ENCODE results near the gene GPC4. TPM values are rescaled to one million over a fixed set of nuclear protein-coding genes. Genes with fewer than 3 reads are reported as not detected.
"Not testable (repeated sequence)": the region's sequence is repeated elsewhere in the genome, so short reads cannot be mapped to it uniquely, and the experiment has no call there.

GPC4 gene
- total RNA-seq, 1 donor from 2014 or later = not detected

- no peaks in the 10 kb centered on the region for H3K36me3 Mint-ChIP-seq (ENCODE audit: low read depth)
- no peak overlapping the region for H3K4me3 Mint-ChIP-seq
- DNase-seq (ENCODE audit: low spot score) = no peak
- H3K4me1 Mint-ChIP-seq (ENCODE audit: low read depth) = no peaks in the 10 kb centered on the region
- no peaks in the 10 kb centered on the region for H3K27me3 Mint-ChIP-seq (ENCODE audit: insufficient read depth)
- H3K9me3 Mint-ChIP-seq = no peaks in the 10 kb centered on the region
- intact Hi-C loops (cut with micrococcal nuclease) = no loop called here
- no peak overlapping the region for H3K27ac Mint-ChIP-seq
Measured at GRCh38 chrX:133306316-133306715, 109.0 kb downstream of the GPC4 start.

- Mint-ChIP-seq H3K4me1 (ENCODE audit: low read depth) (no peaks in the 10 kb centered on the region), H3K4me3 (no peak overlapping the region), H3K27ac (no peak overlapping the region), H3K27me3 (ENCODE audit: insufficient read depth) (no peaks in the 10 kb centered on the region), H3K36me3 (ENCODE audit: low read depth) (no peaks in the 10 kb centered on the region), H3K9me3 (no peaks in the 10 kb centered on the region)
- no peak for DNase-seq (ENCODE audit: low spot score)
- intact Hi-C loops (cut with micrococcal nuclease) = no loop called here
Measured at GRCh38 chrX:133305348-133305747, 109.9 kb downstream of the GPC4 start.

GRCh38 chrX:133302775-133303445 is 112.4 kb downstream of the GPC4 start:
- H3K4me3 Mint-ChIP-seq = no peak overlapping the region
- H3K27ac Mint-ChIP-seq = no peak overlapping the region
- no peaks in the 10 kb centered on the region for H3K4me1 Mint-ChIP-seq (ENCODE audit: low read depth)
- H3K36me3 Mint-ChIP-seq (ENCODE audit: low read depth) = no peaks in the 10 kb centered on the region
- H3K9me3 Mint-ChIP-seq = no peaks in the 10 kb centered on the region
- DNase-seq (ENCODE audit: low spot score) = no peak
- intact Hi-C loops (cut with micrococcal nuclease) = no loop called here
- H3K27me3 Mint-ChIP-seq (ENCODE audit: insufficient read depth) = no peaks in the 10 kb centered on the region

- no peak for DNase-seq (ENCODE audit: low spot score)
- H3K27me3 Mint-ChIP-seq (ENCODE audit: insufficient read depth) = no peaks in the 10 kb centered on the region
- no peak overlapping the region for H3K27ac Mint-ChIP-seq
- no peaks in the 10 kb centered on the region for H3K36me3 Mint-ChIP-seq (ENCODE audit: low read depth)
- no peaks in the 10 kb centered on the region for H3K9me3 Mint-ChIP-seq
- H3K4me3 Mint-ChIP-seq = no peak overlapping the region
- H3K4me1 Mint-ChIP-seq (ENCODE audit: low read depth) = no peaks in the 10 kb centered on the region
- intact Hi-C loops (cut with micrococcal nuclease) = no loop called here
Measured at GRCh38 chrX:133300591-133300990, 114.7 kb downstream of the GPC4 start.

- Mint-ChIP-seq H3K4me3 (no peak overlapping the region), H3K27me3 (ENCODE audit: insufficient read depth) (no peaks in the 10 kb centered on the region)
- intact Hi-C loops (cut with micrococcal nuclease) = no loop called here
Measured at GRCh38 chrX:133297284-133297683, 118.0 kb downstream of the GPC4 start.

GRCh38 chrX:133294126-133294525 is 121.2 kb downstream of the GPC4 start:
- DNase-seq (ENCODE audit: low spot score) = no peak
- Mint-ChIP-seq H3K9me3 (no peaks in the 10 kb centered on the region), H3K4me3 (no peak overlapping the region), H3K4me1 (ENCODE audit: low read depth) (no peaks in the 10 kb centered on the region), H3K27me3 (ENCODE audit: insufficient read depth) (no peaks in the 10 kb centered on the region), H3K36me3 (ENCODE audit: low read depth) (no peaks in the 10 kb centered on the region), H3K27ac (no peak overlapping the region)
- intact Hi-C loops (cut with micrococcal nuclease) = no loop called here

More at GRCh38 chrX:133297284-133297683, 118.0 kb downstream of the GPC4 start:
- Mint-ChIP-seq H3K4me1 (ENCODE audit: low read depth) (no peaks in the 10 kb centered on the region), H3K36me3 (ENCODE audit: low read depth) (no peaks in the 10 kb centered on the region), H3K27ac (no peak overlapping the region), H3K9me3 (no peaks in the 10 kb centered on the region)
- DNase-seq (ENCODE audit: low spot score) = no peak

GRCh38 chrX:133290076-133290475 is 125.2 kb downstream of the GPC4 start:
- intact Hi-C loops (cut with micrococcal nuclease) = no loop called here
- no peak overlapping the region for H3K27ac Mint-ChIP-seq
- no peaks in the 10 kb centered on the region for H3K4me1 Mint-ChIP-seq (ENCODE audit: low read depth)
- H3K9me3 Mint-ChIP-seq = no peaks in the 10 kb centered on the region
- DNase-seq (ENCODE audit: low spot score) = no peak
- no peaks in the 10 kb centered on the region for H3K27me3 Mint-ChIP-seq (ENCODE audit: insufficient read depth)
- no peak overlapping the region for H3K4me3 Mint-ChIP-seq
- no peaks in the 10 kb centered on the region for H3K36me3 Mint-ChIP-seq (ENCODE audit: low read depth)

DNA sequence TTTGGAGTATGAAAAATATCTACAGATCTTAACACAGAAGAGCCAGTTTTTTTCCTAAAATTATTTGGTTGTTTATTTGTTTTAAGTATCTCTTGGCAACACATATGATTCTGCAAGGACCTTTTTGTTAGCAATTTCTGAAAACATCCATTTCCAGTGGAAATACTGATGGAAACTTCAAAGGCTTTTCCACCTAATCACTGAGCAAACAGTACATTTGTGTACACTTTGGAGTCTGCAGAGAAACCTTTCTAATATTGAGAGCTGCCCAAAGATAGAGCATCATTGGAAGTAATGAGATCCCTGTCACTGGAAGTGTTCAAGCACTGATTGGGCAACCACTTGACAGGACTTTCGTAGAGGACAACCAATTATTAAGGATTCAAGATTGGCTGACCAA is 127.4 kb downstream of the GPC4 start:
- no peaks in the 10 kb centered on the region for H3K9me3 Mint-ChIP-seq
- intact Hi-C loops (cut with micrococcal nuclease) = no loop called here
- no peaks in the 10 kb centered on the region for H3K4me1 Mint-ChIP-seq (ENCODE audit: low read depth)
- no peak overlapping the region for H3K4me3 Mint-ChIP-seq
- no peak for DNase-seq (ENCODE audit: low spot score)
- no peaks in the 10 kb centered on the region for H3K36me3 Mint-ChIP-seq (ENCODE audit: low read depth)
- no peaks in the 10 kb centered on the region for H3K27me3 Mint-ChIP-seq (ENCODE audit: insufficient read depth)
- H3K27ac Mint-ChIP-seq = no peak overlapping the region

- DNase-seq (ENCODE audit: low spot score) = no peak
- intact Hi-C loops (cut with micrococcal nuclease) = no loop called here
- Mint-ChIP-seq H3K27me3 (ENCODE audit: insufficient read depth) (no peaks in the 10 kb centered on the region), H3K27ac (no peak overlapping the region), H3K4me1 (ENCODE audit: low read depth) (no peaks in the 10 kb centered on the region), H3K9me3 (no peaks in the 10 kb centered on the region), H3K36me3 (ENCODE audit: low read depth) (no peaks in the 10 kb centered on the region), H3K4me3 (no peak overlapping the region)
Measured at GRCh38 chrX:133285341-133285740, 129.9 kb downstream of the GPC4 start.

GRCh38 chrX:133279112-133279730 is 136.1 kb downstream of the GPC4 start:
- H3K27ac Mint-ChIP-seq; H3K27me3 Mint-ChIP-seq (ENCODE audit: insufficient read depth); H3K4me3 Mint-ChIP-seq; H3K4me1 Mint-ChIP-seq (ENCODE audit: low read depth); DNase-seq (ENCODE audit: low spot score); H3K9me3 Mint-ChIP-seq; H3K36me3 Mint-ChIP-seq (ENCODE audit: low read depth); intact Hi-C loops (cut with micrococcal nuclease): not testable (repeated sequence)

DNA sequence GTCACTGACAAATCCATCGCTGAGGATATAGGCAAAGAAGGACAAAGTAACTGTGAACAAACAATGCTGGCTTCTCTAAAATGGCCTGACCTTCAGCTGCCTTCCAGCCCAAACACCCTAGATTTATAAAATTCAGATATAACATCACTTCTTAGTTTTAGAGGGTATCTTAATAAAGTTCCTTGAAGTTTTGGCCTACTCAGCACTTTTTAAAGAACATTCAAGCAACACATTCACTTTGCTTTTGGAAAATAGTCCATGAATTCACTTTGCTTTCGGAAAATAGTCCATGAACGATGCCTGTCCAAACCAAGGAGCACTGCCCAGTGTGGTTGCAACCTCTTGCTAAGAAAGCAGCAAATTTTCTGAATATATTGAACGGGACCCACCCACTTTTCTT is 142.1 kb downstream of the GPC4 start:
- peaks cover 3% of the 10 kb centered on the region for H3K9me3 Mint-ChIP-seq
- intact Hi-C loops (cut with micrococcal nuclease) = no loop called here
- H3K4me1 Mint-ChIP-seq (ENCODE audit: low read depth) = no peaks in the 10 kb centered on the region
- no peak overlapping the region for H3K4me3 Mint-ChIP-seq
- DNase-seq (ENCODE audit: low spot score) = no peak
- H3K27ac Mint-ChIP-seq = no peak overlapping the region
- no peaks in the 10 kb centered on the region for H3K36me3 Mint-ChIP-seq (ENCODE audit: low read depth)
- H3K27me3 Mint-ChIP-seq (ENCODE audit: insufficient read depth) = no peaks in the 10 kb centered on the region

DNA sequence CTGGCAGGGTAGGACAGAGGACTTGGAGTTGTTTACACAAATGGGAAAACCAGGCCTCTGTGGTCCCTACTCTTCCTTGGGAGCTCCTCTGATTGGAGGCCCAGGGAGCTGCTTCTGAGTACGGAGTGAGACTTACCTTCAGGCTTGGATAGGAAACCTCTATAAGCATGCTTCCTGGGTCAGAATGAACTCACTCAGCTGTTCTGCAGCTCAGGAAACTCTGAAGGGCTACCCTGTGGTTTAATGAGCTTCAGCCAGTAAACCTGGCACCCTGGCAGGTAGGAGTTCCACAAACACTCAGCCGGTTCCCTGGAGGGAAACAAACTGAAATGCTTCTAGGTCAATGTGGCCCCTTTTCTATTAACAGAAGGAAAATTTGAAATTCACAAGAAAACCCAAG is 146.1 kb downstream of the GPC4 start:
- Mint-ChIP-seq H3K36me3 (ENCODE audit: low read depth) (no peaks in the 10 kb centered on the region), H3K27me3 (ENCODE audit: insufficient read depth) (no peaks in the 10 kb centered on the region), H3K4me1 (ENCODE audit: low read depth) (no peaks in the 10 kb centered on the region)

DNA sequence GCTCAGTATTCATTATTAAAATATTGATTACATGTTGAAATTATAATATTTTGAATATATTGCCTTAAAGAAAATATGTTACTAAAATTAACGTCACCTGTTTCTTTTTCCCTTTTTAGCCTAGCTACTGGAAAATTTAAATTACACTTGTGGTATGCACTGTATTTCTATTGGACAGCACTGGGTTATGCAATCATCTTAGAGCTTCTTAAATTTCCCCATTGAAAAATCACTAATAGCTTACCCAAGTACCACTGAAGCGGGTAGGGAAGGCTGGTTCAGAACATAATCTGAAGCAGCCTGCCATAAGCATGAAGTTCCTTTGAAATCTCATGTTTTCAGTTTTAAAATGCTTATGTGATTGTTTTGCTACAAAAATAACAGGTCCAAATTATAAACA is 147.7 kb downstream of the GPC4 start:
- Mint-ChIP-seq H3K27ac (no peak overlapping the region), H3K9me3 (no peaks in the 10 kb centered on the region), H3K36me3 (ENCODE audit: low read depth) (no peaks in the 10 kb centered on the region), H3K4me1 (ENCODE audit: low read depth) (no peaks in the 10 kb centered on the region), H3K4me3 (no peak overlapping the region), H3K27me3 (ENCODE audit: insufficient read depth) (no peaks in the 10 kb centered on the region)
- DNase-seq (ENCODE audit: low spot score) = no peak
- intact Hi-C loops (cut with micrococcal nuclease) = no loop called here

More for the DNA sequence above, 146.1 kb downstream of the GPC4 start:
- H3K27ac Mint-ChIP-seq = no peak overlapping the region
- no peaks in the 10 kb centered on the region for H3K9me3 Mint-ChIP-seq
- no peak for DNase-seq (ENCODE audit: low spot score)
- intact Hi-C loops (cut with micrococcal nuclease) = no loop called here
- H3K4me3 Mint-ChIP-seq = no peak overlapping the region

DNA sequence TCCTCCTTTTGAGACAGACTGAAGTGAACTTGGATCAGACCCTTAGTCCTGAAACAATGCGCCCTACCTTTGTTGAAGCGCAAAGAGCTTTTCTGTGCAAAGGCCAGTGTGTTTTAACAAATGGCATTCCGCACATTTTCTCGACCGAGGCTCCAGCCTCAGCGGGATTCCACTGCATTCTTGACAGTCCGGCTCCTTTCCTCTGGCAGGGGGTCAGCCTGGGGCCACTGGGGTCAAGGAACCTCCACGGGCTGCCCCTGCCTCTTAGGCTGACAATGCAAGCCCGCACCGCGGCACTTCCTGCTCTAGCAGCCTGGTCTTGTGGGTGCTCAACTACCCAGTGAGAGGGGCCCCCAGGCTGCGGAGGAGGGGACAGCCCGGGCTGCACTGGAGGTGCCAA is 150.0 kb downstream of the GPC4 start:
- no peaks in the 10 kb centered on the region for H3K36me3 Mint-ChIP-seq (ENCODE audit: low read depth)
- intact Hi-C loops (cut with micrococcal nuclease) = no loop called here
- H3K27ac Mint-ChIP-seq = no peak overlapping the region
- H3K4me1 Mint-ChIP-seq (ENCODE audit: low read depth) = no peaks in the 10 kb centered on the region
- no peak for DNase-seq (ENCODE audit: low spot score)
- H3K9me3 Mint-ChIP-seq = no peaks in the 10 kb centered on the region
- H3K4me3 Mint-ChIP-seq = no peak overlapping the region
- no peaks in the 10 kb centered on the region for H3K27me3 Mint-ChIP-seq (ENCODE audit: insufficient read depth)

Measured in activated T-helper 1 cell treated with anti-CD3 and anti-CD28 coated beads, Interleukin-12 subunit alpha, Interleukin-12 subunit beta, Interleukin-2, Interleukin-4 antibody, amounts not matched to agents 30 ng/mL and 10 ng/mL and 1 ng/mL, durations not matched to agents 14 hours and 24 hours and 36 hours (primary cell).